ENCODE results near the gene NOVA1. TPM values are rescaled to one million over a fixed set of nuclear protein-coding genes. Genes with fewer than 3 reads are reported as not detected.

NOVA1 gene
- total RNA-seq, 1 experiment from 2014 or later, result not detected

- no peak for DNase-seq (ENCODE audit: low read depth, low spot score)
- Histone ChIP-seq H4K20me1 (ENCODE audit: insufficient read depth) (no peaks in the 10 kb centered on the region), H3K4me3 (replicated peaks in 1 of 2; ENCODE audit: low read depth in 1 of 2, low read length in 2 of 2) (no peak overlapping the region), H3K4me1 (ENCODE audit: control insufficient read depth in 1 of 2, insufficient read depth in 2 of 2, low read length in 2 of 2) (no peaks in the 10 kb centered on the region), H3K4me2 (ENCODE audit: low read length) (no peak overlapping the region), H3K9ac (ENCODE audit: low read length) (no peak overlapping the region), H3K9me3 (ENCODE audit: control insufficient read depth in 1 of 2, insufficient read depth in 1 of 2, low read depth in 1 of 2, low read length in 2 of 2) (peaks cover 6 to 31% of the 10 kb centered on the region in 2 experiments; a peak in 2 of 4 replicates), H3K27ac (ENCODE audit: low read depth, low read length) (no peak overlapping the region), H2AFZ (ENCODE audit: low read depth, low read length, poor library complexity, severe bottlenecking) (no peak overlapping the region), H3K79me2 (ENCODE audit: insufficient read depth, low read length) (no peaks in the 10 kb centered on the region), H3K27me3 (ENCODE audit: insufficient read depth, low read length) (no peaks in the 10 kb centered on the region), H3K36me3 (ENCODE audit: control insufficient read depth in 1 of 2, insufficient read depth in 2 of 2, low read length in 2 of 2) (no peaks in the 10 kb centered on the region; a peak in 1 of 4 replicates), H3K9me2 (ENCODE audit: insufficient read depth) (no peaks in the 10 kb centered on the region)
- no TSS peak for BruUV-seq (replicated peaks)
- POLR2A ChIA-PET, result no interaction called here
- RAD21 ChIA-PET (ENCODE audit: low non-redundant PET in 1 of 2, low total read pairs in 2 of 2, uncharacterized antibody in 2 of 2, unreplicated experiment in 2 of 2), result no interaction called here
- TF ChIP-seq ZBTB33 (IDR thresholded peaks at IDR 0.05; ENCODE audit: extremely low read depth, insufficient replicate concordance, low read length) (no peak), ZFX (IDR thresholded peaks at IDR 0.05) (no peak), EZH2phosphoT487 (IDR thresholded peaks at IDR 0.05; ENCODE audit: borderline replicate concordance) (no peak), YY1 (IDR thresholded peaks at IDR 0.05; ENCODE audit: extremely low read depth, insufficient replicate concordance, low read depth, low read length) (no peak), RAD21 (IDR thresholded peaks at IDR 0.05; ENCODE audit: low read depth) (no peak), ZNF274 (IDR thresholded peaks at IDR 0.05; ENCODE audit: low read depth, low read length) (no peak), SP1 (IDR thresholded peaks at IDR 0.05; ENCODE audit: low read depth) (no peak), CEBPB (IDR thresholded peaks at IDR 0.05; ENCODE audit: low read depth) (no peak), SRF (IDR thresholded peaks at IDR 0.05; ENCODE audit: low read depth) (no peak), FOSL1 (IDR thresholded peaks at IDR 0.05; ENCODE audit: low read depth) (no peak), POLR2A (IDR thresholded peaks at IDR 0.05; ENCODE audit: borderline replicate concordance, extremely low read depth, insufficient read depth, insufficient read length) (no peak), CBX3 (IDR thresholded peaks at IDR 0.05; ENCODE audit: low read depth) (no peak), JUND (IDR thresholded peaks at IDR 0.05) (no peak), TCF7L2 (IDR thresholded peaks at IDR 0.05; ENCODE audit: borderline replicate concordance, extremely low read depth, insufficient read depth, insufficient read length) (no peak), EGR1 (IDR thresholded peaks at IDR 0.05; ENCODE audit: low read depth) (no peak)
- TF ChIP-seq, protein P1, sequence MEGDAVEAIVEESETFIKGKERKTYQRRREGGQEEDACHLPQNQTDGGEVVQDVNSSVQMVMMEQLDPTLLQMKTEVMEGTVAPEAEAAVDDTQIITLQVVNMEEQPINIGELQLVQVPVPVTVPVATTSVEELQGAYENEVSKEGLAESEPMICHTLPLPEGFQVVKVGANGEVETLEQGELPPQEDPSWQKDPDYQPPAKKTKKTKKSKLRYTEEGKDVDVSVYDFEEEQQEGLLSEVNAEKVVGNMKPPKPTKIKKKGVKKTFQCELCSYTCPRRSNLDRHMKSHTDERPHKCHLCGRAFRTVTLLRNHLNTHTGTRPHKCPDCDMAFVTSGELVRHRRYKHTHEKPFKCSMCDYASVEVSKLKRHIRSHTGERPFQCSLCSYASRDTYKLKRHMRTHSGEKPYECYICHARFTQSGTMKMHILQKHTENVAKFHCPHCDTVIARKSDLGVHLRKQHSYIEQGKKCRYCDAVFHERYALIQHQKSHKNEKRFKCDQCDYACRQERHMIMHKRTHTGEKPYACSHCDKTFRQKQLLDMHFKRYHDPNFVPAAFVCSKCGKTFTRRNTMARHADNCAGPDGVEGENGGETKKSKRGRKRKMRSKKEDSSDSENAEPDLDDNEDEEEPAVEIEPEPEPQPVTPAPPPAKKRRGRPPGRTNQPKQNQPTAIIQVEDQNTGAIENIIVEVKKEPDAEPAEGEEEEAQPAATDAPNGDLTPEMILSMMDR (IDR thresholded peaks at IDR 0.05 in 2 of 3, conservative IDR thresholded peaks at IDR 0.05 in 1 of 3; ENCODE audit: borderline replicate concordance in 1 of 3, insufficient read depth in 1 of 3, low read depth in 2 of 3, low read length in 2 of 3), result no peak
- TF ChIP-seq, protein P2, sequence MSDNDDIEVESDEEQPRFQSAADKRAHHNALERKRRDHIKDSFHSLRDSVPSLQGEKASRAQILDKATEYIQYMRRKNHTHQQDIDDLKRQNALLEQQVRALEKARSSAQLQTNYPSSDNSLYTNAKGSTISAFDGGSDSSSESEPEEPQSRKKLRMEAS (IDR thresholded peaks at IDR 0.05), result no peak
- TF ChIP-seq, protein P3, sequence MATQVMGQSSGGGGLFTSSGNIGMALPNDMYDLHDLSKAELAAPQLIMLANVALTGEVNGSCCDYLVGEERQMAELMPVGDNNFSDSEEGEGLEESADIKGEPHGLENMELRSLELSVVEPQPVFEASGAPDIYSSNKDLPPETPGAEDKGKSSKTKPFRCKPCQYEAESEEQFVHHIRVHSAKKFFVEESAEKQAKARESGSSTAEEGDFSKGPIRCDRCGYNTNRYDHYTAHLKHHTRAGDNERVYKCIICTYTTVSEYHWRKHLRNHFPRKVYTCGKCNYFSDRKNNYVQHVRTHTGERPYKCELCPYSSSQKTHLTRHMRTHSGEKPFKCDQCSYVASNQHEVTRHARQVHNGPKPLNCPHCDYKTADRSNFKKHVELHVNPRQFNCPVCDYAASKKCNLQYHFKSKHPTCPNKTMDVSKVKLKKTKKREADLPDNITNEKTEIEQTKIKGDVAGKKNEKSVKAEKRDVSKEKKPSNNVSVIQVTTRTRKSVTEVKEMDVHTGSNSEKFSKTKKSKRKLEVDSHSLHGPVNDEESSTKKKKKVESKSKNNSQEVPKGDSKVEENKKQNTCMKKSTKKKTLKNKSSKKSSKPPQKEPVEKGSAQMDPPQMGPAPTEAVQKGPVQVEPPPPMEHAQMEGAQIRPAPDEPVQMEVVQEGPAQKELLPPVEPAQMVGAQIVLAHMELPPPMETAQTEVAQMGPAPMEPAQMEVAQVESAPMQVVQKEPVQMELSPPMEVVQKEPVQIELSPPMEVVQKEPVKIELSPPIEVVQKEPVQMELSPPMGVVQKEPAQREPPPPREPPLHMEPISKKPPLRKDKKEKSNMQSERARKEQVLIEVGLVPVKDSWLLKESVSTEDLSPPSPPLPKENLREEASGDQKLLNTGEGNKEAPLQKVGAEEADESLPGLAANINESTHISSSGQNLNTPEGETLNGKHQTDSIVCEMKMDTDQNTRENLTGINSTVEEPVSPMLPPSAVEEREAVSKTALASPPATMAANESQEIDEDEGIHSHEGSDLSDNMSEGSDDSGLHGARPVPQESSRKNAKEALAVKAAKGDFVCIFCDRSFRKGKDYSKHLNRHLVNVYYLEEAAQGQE (IDR thresholded peaks at IDR 0.05; ENCODE audit: low read depth), result no peak
- intact Hi-C loops (cut with micrococcal nuclease), result no loop called here
- ATAC-seq, result no peak
- CTCF ChIA-PET, result no interaction called here
Observed at GRCh38 chr14:26424537-26424936, 173.3 kb downstream of the NOVA1 start.

Data from HCT116 (cell line).